Measurements from ENCODE around the gene ARHGAP1. TPM values are rescaled to one million over a fixed set of nuclear protein-coding genes. Genes with fewer than 3 reads are reported as not detected.

Gene ARHGAP1
- total and polyA plus RNA-seq, 9 of the 15 experiments (the other 6 are each of a cell fraction or from before 2014, with no cell fraction given): 3.6 to 30.4 (median 8.2) TPM

DNA sequence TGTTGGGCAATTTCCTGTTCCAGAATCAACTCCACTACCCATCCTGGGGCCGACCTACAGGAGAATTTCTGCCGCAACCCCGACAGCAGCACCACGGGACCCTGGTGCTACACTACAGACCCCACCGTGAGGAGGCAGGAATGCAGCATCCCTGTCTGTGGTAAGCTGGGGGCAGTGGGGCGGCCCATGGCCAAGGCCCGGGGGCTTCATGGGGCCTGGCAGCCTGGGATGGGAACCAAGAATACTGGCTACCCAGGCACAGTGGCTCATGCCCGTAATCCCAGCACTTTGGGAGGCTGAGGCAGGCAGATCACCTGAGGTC lies 22.9 kb upstream of the ARHGAP1 start (continued):
- TF ChIP-seq, protein P1, sequence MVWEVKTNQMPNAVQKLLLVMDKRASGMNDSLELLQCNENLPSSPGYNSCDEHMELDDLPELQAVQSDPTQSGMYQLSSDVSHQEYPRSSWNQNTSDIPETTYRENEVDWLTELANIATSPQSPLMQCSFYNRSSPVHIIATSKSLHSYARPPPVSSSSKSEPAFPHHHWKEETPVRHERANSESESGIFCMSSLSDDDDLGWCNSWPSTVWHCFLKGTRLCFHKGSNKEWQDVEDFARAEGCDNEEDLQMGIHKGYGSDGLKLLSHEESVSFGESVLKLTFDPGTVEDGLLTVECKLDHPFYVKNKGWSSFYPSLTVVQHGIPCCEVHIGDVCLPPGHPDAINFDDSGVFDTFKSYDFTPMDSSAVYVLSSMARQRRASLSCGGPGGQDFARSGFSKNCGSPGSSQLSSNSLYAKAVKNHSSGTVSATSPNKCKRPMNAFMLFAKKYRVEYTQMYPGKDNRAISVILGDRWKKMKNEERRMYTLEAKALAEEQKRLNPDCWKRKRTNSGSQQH (CRISPR knock-in tag; IDR thresholded peaks at IDR 0.05): no peak
- TF ChIP-seq ZNF707 (CRISPR knock-in tag; conservative IDR thresholded peaks at IDR 0.05): no peak

DNA sequence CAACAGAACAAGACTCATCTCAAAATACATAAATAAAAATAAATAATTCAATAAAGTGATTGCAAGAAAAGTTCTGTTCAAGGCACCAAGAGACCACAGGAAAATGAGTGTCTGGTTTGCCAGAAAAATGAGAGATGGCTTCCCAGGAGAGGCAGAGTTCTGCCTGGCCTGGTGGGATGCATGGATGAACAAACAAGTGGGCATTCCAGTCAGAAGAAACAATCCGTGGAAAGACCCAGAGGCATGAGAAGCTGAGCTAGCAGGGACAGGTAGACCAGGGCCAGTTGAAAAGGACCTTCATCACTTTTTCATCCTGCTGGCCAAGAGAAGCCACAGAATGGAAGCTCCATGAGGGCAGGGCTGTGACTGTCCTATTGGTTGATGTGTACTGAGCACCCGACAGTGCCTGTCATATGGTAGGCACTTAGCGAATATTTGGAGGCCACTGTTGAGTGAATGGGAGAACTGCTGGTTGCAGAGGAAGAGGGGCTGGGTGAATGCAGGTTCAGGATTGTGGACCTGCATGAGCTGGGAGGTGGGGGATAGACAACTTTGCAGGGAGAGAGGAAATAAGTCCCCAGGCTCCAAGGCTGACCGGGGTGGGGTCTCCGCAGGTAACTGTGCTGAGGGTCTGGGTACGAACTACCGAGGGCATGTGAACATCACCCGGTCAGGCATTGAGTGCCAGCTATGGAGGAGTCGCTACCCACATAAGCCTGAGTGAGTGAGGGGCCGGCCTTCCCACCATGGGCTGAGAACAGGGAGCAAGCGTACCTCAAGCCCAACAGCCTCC lies 22.3 kb upstream of the ARHGAP1 start:
- Histone ChIP-seq H3K4me2 (ENCODE audit: insufficient read depth, low read length) (no peak overlapping the region), H3K9me1 (ENCODE audit: control insufficient read depth, insufficient read depth, low read length) (no peaks in the 10 kb centered on the region), H3K4me1 (replicated peaks in 1 of 2; ENCODE audit: control insufficient read depth in 2 of 2, insufficient read depth in 2 of 2, low read length in 2 of 2) (peaks cover 4 to 26% of the 10 kb centered on the region in 2 experiments; a peak in 4 of 5 replicates), H3K9me3 (replicated peaks; ENCODE audit: control insufficient read depth, insufficient read depth, low read depth, low read length) (peaks cover 4% of the 10 kb centered on the region; the same call in 1 of the 2 replicates), H3K36me3 (ENCODE audit: control insufficient read depth, insufficient read depth, low read length) (no peaks in the 10 kb centered on the region), H2AFZ (ENCODE audit: low read depth, low read length) (no peak overlapping the region), H3K27me3 (ENCODE audit: control insufficient read depth in 2 of 2, insufficient read depth in 2 of 2, low read length in 2 of 2) (peaks cover 0 to 3% of the 10 kb centered on the region in 2 experiments; a peak in 1 of 5 replicates), H3K79me2 (ENCODE audit: control insufficient read depth, insufficient read depth, low read length) (no peaks in the 10 kb centered on the region), H4K20me1 (replicated peaks; ENCODE audit: control insufficient read depth, insufficient read depth, low read length) (no peaks in the 10 kb centered on the region), H3K4me3 (no peak overlapping the region), H3K27ac (ENCODE audit: extremely low read depth, low read depth, low read length) (no peak overlapping the region), H3K9ac (ENCODE audit: insufficient read depth in 1 of 2, low read depth in 2 of 2, low read length in 2 of 2) (no peak overlapping the region)
- CTCF ChIA-PET (ENCODE audit: low intra/inter-chr PET ratio): no interaction called here
- ATAC-seq (no peak), FAIRE-seq (no peak), DNase-seq (ENCODE audit: extremely low read depth in 1 of 4, low spot score in 3 of 4) (no peak)
- 39% methylated on average over 11 of the region's 11 CpGs for WGBS (ENCODE audit: insufficient coverage, low coverage, missing lambda C conversion rate)
- intact Hi-C loops (cut with micrococcal nuclease) (no loop called here), in situ Hi-C loops (cut with MboI) (no loop called here)
- POLR2A ChIA-PET: interaction anchor here (0.9 kb wide), 2 partner anchors 11 to 17 kb away, joined by 3 read pairs; no protein-coding TSS in a partner anchor
- no TSS peak for BruUV-seq (replicated peaks)
- TF ChIP-seq RBM15 (IDR thresholded peaks at IDR 0.05; ENCODE audit: insufficient read depth, low read length): no peak
- peak; percentile 81; the same call in 1 of the 2 replicates for TF ChIP-seq TRIM28 (IDR thresholded peaks at IDR 0.05)
- TF ChIP-seq CBX3 (IDR thresholded peaks at IDR 0.05; ENCODE audit: borderline replicate concordance in 1 of 2, low read length in 2 of 2): peak in 1 of 2 experiments; percentile 57; a peak in 2 of 3 replicates
- no peak for TF ChIP-seq ATF7 (IDR thresholded peaks at IDR 0.05)
- TF ChIP-seq, protein P2, sequence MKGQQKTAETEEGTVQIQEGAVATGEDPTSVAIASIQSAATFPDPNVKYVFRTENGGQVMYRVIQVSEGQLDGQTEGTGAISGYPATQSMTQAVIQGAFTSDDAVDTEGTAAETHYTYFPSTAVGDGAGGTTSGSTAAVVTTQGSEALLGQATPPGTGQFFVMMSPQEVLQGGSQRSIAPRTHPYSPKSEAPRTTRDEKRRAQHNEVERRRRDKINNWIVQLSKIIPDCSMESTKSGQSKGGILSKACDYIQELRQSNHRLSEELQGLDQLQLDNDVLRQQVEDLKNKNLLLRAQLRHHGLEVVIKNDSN (CRISPR knock-in tag; IDR thresholded peaks at IDR 0.05): no peak
- TF ChIP-seq SNIP1 (IDR thresholded peaks at IDR 0.05; ENCODE audit: low read depth): no peak
- no peak for TF ChIP-seq ZNF3 (CRISPR knock-in tag; IDR thresholded peaks at IDR 0.05)
- no peak for TF ChIP-seq JUND (IDR thresholded peaks at IDR 0.05; ENCODE audit: borderline replicate concordance, low read depth, low read length)
- TF ChIP-seq JUND (tag; IDR thresholded peaks at IDR 0.05; ENCODE audit: borderline replicate concordance, low read depth, low read length): no peak
- no peak for TF ChIP-seq ZNF444 (CRISPR knock-in tag; IDR thresholded peaks at IDR 0.05)
- no peak for TF ChIP-seq ZNF436 (CRISPR knock-in tag; IDR thresholded peaks at IDR 0.05)
- no peak for TF ChIP-seq SIRT6 (IDR thresholded peaks at IDR 0.05; ENCODE audit: low read depth, low read length)
- TF ChIP-seq, protein P3, sequence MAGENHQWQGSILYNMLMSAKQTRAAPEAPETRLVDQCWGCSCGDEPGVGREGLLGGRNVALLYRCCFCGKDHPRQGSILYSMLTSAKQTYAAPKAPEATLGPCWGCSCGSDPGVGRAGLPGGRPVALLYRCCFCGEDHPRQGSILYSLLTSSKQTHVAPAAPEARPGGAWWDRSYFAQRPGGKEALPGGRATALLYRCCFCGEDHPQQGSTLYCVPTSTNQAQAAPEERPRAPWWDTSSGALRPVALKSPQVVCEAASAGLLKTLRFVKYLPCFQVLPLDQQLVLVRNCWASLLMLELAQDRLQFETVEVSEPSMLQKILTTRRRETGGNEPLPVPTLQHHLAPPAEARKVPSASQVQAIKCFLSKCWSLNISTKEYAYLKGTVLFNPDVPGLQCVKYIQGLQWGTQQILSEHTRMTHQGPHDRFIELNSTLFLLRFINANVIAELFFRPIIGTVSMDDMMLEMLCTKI (IDR thresholded peaks at IDR 0.05; ENCODE audit: partially characterized antibody): no peak
- TF ChIP-seq, protein P4, sequence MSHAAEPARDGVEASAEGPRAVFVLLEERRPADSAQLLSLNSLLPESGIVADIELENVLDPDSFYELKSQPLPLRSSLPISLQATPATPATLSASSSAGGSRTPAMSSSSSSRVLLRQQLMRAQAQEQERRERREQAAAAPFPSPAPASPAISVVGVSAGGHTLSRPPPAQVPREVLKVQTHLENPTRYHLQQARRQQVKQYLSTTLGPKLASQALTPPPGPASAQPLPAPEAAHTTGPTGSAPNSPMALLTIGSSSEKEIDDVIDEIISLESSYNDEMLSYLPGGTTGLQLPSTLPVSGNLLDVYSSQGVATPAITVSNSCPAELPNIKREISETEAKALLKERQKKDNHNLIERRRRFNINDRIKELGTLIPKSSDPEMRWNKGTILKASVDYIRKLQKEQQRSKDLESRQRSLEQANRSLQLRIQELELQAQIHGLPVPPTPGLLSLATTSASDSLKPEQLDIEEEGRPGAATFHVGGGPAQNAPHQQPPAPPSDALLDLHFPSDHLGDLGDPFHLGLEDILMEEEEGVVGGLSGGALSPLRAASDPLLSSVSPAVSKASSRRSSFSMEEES (CRISPR knock-in tag; IDR thresholded peaks at IDR 0.05): no peak
